H7 (cell line): Measurements from ENCODE around the gene TOB1. TPM values are rescaled to one million over a fixed set of nuclear protein-coding genes. Genes with fewer than 3 reads are reported as not detected.
A peak's percentile ranks its signal among the peaks of the same experiment; 100 is the strongest.
"Not testable (repeated sequence)": the region's sequence is repeated elsewhere in the genome, so short reads cannot be mapped to it uniquely, and the experiment has no call there.

Experiments used
- DNase-seq: peaks from one replicate; pipeline ENCODE4 v3.0.0; 2012
- H3K27me3 ChIP-seq: 2 replicates; pipeline ENCODE4 v1.6.0; 2011; ENCODE audit warnings: mild to moderate bottlenecking, low read length; ENCODE audit not compliant: control insufficient read depth, insufficient read depth
- H3K36me3 ChIP-seq: replicated peaks from 2 replicates; pipeline ENCODE4 v1.5.1; 2011; ENCODE audit warnings: low read length; ENCODE audit not compliant: control insufficient read depth, insufficient read depth
- H3K4me3 ChIP-seq: 2 replicates; pipeline ENCODE4 v1.5.1; 2011; ENCODE audit warnings: low read depth, mild to moderate bottlenecking, control low read depth, low read length, moderate library complexity; ENCODE audit not compliant: insufficient read depth
- total RNA-seq: library from RNA; depleted of rRNA; stranded (reverse); fragments of >200 nt; shearing (Covaris generic); gene quantifications from 2 replicates; pipeline ENCODE4 v1.2.3, GENCODE V29; 2014

Gene TOB1
- total RNA-seq, 1 experiment from 2014 or later: 5.2 TPM

DNA sequence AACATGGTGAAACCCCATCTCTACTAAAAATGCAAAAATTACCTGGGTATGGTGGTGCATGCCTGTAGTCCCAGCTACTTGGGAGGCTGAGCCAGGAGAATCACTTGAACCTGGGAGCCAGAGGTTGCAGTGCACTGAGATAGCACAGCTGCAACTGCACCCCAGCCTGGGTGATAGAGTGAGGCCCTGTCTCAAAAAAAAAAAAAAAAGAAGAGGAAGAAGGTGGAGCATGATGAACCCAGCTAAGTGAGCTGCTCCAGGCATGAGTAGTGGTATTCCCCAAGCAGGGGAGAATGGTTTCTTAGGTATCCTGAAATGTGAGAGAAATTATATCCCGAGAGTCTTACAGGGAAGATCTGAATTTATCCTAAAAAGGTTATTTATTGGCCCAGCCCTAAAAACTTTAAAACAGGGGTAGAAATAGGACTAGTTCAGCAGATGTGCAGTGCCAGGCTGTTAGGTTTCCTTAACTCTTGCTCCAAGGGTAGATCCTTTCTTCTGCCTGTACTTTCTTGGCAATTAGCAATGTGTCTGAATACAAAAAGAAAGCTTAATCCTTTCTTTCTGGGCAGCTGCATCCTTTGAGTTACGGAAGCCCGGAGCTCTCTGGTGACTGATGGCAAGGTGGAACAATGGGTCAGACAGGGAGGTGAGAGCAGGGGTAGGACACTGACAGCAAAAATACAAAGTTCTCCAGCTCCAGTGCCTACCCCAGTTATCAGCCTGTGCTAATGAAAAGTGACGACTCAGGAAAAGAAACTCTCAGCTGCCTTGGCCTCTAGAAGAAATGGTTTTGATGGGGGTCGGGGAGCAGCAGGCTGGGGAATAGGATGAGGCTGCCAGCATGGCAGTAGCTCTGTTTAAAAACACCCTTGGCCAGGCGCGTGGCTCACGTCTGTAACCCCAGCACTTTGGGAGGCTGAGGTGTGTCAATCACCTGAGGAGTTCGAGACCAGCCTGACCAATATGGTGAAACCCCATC, 36.5 kb upstream of the TOB1 start:
- Histone ChIP-seq H3K27me3 (no peaks in the 10 kb centered on the region), H3K4me3 (no peak overlapping the region), H3K36me3 (no peaks in the 10 kb centered on the region)
- DNase-seq: no peak

GRCh38 chr17:50900383-50900892, 34.3 kb upstream of the TOB1 start:
- DNase-seq: no peak
- H3K4me3 ChIP-seq: no peak overlapping the region
- H3K27me3 ChIP-seq: no peaks in the 10 kb centered on the region
- no peaks in the 10 kb centered on the region for H3K36me3 ChIP-seq

DNA sequence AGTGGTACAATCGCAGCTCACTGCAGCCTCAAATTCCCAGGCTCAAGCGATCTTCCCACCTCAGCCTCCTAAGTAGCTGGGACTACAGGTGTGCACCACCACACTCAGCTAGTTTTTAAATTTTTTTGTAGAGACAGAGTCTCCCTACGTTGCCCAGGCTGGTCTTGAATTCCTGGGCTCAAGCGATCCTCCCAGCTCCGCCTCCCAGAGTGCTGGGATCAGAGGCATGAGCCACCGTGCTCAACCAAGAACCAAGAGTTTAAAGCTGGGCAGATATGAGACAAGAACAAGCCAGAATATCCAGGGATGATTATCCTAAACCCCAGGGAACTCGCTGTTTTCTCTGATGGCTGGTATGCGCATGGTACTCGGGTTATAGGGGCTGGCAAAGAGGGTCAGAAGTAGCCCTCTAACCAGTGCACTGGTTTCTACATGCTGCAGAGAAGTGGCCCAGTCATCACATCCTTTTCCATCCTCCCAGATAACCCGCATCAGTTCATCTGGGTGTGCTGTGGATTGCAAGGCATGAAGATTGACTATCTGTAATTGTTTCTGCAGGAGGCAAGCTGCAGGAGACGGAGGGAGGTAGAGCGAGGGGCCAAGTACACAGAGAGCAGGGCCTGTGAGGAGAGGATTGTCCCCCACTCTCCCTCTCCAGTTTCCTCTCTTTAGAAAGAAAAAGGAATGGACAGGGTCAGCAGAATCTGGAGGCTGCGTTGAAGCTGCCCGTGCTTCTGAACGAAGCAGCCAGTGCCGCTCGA, 33.6 kb upstream of the TOB1 start:
- H3K27me3 ChIP-seq: no peaks in the 10 kb centered on the region
- H3K4me3 ChIP-seq: no peak overlapping the region
- DNase-seq: no peak
- H3K36me3 ChIP-seq: no peaks in the 10 kb centered on the region

GRCh38 chr17:50899005-50899460, 32.9 kb upstream of the TOB1 start:
- Histone ChIP-seq H3K36me3 (no peaks in the 10 kb centered on the region), H3K4me3 (no peak overlapping the region), H3K27me3 (no peaks in the 10 kb centered on the region)
- DNase-seq: no peak

DNA sequence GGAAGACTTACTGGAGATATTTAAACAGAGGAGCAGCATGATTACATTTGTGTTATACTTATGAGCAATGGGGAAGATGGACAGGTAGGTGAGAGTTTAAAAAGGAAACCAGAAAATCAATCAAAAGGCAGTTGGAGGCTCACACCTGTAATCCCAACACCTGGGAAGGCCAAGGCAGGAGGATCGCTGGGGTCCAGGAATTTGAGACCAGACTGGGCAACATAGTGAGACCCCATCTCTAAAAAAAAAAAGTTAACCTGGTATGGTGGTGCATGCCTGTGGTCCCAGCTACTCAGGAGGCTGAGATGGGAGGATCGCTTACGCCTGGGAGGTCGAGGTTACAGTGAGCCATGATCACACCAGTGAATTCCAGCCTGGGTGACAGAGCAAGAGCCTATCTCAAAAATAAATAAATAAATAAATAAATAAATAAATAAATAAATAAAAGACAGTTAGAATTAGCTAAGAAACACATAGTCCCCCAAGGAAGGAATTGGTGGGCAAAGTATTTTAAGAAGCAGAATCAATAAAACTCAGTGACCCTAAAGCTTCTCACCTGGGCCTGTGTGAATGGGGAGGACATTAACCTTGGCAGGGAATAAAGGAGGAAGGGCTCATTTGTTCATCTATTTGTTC, 32.3 kb upstream of the TOB1 start:
- Histone ChIP-seq H3K4me3 (no peak overlapping the region), H3K27me3 (no peaks in the 10 kb centered on the region), H3K36me3 (no peaks in the 10 kb centered on the region)
- DNase-seq: no peak

- not testable (repeated sequence) for H3K27me3 ChIP-seq, H3K4me3 ChIP-seq, DNase-seq, H3K36me3 ChIP-seq
These were observed 28.4 kb upstream of the TOB1 start for GRCh38 chr17:50894513-50894912.

GRCh38 chr17:50893183-50893993, 27.2 kb upstream of the TOB1 start:
- DNase-seq: peak; percentile 34
- Histone ChIP-seq H3K4me3 (no peak overlapping the region), H3K36me3 (no peaks in the 10 kb centered on the region), H3K27me3 (no peaks in the 10 kb centered on the region)

- no peak for DNase-seq
- Histone ChIP-seq H3K36me3 (no peaks in the 10 kb centered on the region), H3K4me3 (no peak overlapping the region), H3K27me3 (no peaks in the 10 kb centered on the region)
These were observed 26.1 kb upstream of the TOB1 start for GRCh38 chr17:50892101-50892776.

DNA sequence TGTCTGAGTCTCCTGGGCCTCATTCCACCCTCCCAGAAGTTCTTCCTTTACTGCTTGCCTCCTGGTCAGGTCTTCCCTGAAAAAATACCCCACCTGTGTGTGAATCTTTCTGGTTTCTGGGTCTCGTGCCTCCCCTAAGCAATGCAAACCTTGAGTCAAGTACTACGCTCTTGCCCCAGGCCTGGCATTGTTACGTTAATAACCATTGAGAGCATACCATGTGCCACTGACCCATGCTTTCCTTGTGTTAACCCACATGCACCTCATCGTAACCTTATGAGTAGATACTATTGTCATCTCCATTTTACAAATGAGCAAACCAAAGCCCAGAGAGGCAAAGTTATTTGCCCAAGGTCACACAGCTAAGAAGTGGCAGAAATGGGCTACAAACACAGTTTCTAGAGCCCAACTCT, 25.4 kb upstream of the TOB1 start:
- Histone ChIP-seq H3K36me3 (no peaks in the 10 kb centered on the region), H3K27me3 (no peaks in the 10 kb centered on the region), H3K4me3 (no peak overlapping the region)
- no peak for DNase-seq

DNA sequence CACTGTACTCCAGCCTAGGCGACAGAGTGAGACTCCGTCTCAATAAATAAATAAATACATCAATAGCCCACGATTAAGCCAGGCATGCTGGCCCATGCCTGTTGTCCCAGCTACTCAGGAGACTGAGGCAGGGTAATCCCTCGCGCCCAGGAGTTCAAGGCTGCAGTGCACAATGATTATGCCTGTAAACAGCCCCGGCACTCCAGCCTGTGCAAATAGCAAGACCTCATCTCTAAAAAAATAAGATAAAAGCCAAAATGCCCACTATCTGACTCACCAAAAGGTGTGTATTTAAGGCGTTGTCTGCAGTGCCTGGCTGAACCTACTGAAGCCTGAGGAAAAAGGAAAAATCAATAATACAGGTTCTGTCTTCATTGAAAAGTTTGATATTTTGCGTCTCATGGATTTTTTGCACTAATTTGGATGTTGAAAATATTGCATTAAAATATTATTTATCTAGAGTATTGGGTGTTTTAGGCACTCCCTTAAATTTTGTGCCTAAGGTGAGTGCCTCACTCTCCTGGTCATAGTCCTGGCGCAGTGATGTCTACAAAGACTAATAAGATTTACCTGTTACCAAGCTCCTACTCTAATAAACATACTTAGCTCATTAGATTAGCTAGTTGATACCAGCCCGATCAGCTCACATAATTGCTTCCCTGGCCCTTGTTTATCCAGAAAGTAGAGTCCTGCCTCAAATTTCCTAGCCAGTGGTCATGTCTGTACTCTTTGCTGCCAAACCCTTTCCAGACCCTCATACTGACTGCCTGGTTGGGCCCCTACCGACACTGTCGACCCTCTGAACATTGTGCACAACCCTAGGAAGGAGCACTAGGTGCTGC, 24.7 kb upstream of the TOB1 start:
- no peak for DNase-seq
- Histone ChIP-seq H3K36me3 (no peaks in the 10 kb centered on the region), H3K4me3 (no peak overlapping the region), H3K27me3 (no peaks in the 10 kb centered on the region)

- Histone ChIP-seq H3K36me3 (no peaks in the 10 kb centered on the region), H3K27me3 (no peaks in the 10 kb centered on the region), H3K4me3 (no peak overlapping the region)
- no peak for DNase-seq
These were observed 23.5 kb upstream of the TOB1 start for GRCh38 chr17:50889528-50890118.

DNA sequence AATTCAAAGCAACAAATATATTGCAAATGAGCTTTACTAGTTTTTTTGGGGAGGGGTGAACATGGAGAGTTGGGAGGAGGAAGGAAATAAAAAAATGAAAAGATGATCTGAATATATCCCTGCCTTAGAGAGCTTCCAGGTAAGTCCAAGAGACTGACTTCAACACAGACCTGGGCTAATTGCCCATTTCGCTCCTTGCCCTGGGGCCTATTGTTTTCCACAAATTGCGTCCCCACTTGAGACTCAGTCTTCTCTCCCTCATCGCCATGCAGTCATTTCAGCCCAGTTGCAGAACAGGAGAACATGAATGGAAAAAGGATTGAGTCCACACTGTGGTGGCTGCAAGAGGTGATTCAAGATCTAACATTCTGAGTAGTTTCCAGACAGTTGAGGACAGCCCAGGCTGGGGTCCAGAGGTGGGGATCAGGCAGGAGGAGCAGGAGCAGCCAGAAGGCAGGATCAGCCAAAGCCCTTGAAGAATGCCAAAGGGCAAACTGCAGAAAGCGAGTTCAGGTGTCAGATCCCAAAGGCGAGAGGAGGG, 21.6 kb upstream of the TOB1 start:
- DNase-seq: no peak
- H3K4me3 ChIP-seq: no peak overlapping the region
- no peaks in the 10 kb centered on the region for H3K36me3 ChIP-seq
- H3K27me3 ChIP-seq: no peaks in the 10 kb centered on the region
